IPS-18a (cell line): ENCODE results near the gene MALAT1.

Source experiments
- H3K27ac ChIP-seq: one replicate; pipeline ENCODE4 v1.5.1; 2013; ENCODE audit warnings: low read length
- H3K27me3 ChIP-seq: one replicate; pipeline ENCODE4 v1.6.1; 2013; ENCODE audit warnings: mild to moderate bottlenecking, low read length; ENCODE audit not compliant: control insufficient read depth, insufficient read depth
- H3K36me3 ChIP-seq: one replicate; pipeline ENCODE4 v1.6.1; 2013; ENCODE audit warnings: low read depth, low read length; ENCODE audit not compliant: control insufficient read depth
- H3K4me1 ChIP-seq: one replicate; pipeline ENCODE4 v1.6.1; 2013; ENCODE audit warnings: low read depth, low read length; ENCODE audit not compliant: control insufficient read depth
- H3K4me3 ChIP-seq: one replicate; pipeline ENCODE4 v1.5.1; 2013; ENCODE audit warnings: low read length
- H3K9ac ChIP-seq: one replicate; pipeline ENCODE4 v1.6.1; 2013; ENCODE audit warnings: mild to moderate bottlenecking, low read length, moderate library complexity
- H3K9me3 ChIP-seq: one replicate; pipeline ENCODE4 v1.6.1; 2013; ENCODE audit warnings: low read depth, low read length; ENCODE audit not compliant: control insufficient read depth

Gene MALAT1

GRCh38 chr11:65540290-65541092 lies 41.6 kb downstream of the MALAT1 start:
- H3K36me3 ChIP-seq, result peaks cover 9% of the 10 kb centered on the region
- no peak overlapping the region for H3K27ac ChIP-seq
- no peak overlapping the region for H3K9ac ChIP-seq
- H3K27me3 ChIP-seq, result peaks cover 60% of the 10 kb centered on the region
- H3K4me3 ChIP-seq, result peak overlapping the region; percentile 58
- H3K9me3 ChIP-seq, result no peaks in the 10 kb centered on the region
- no peaks in the 10 kb centered on the region for H3K4me1 ChIP-seq

- Histone ChIP-seq H3K27ac (no peak overlapping the region), H3K27me3 (peaks cover 69% of the 10 kb centered on the region)
These were observed 42.5 kb downstream of the MALAT1 start for GRCh38 chr11:65541093-65541982.

GRCh38 chr11:65542738-65543390 lies 44.0 kb downstream of the MALAT1 start:
- Histone ChIP-seq H3K4me1 (no peaks in the 10 kb centered on the region), H3K4me3 (no peak overlapping the region), H3K27me3 (peaks cover 74% of the 10 kb centered on the region), H3K9ac (no peak overlapping the region), H3K9me3 (no peaks in the 10 kb centered on the region), H3K27ac (no peak overlapping the region), H3K36me3 (no peaks in the 10 kb centered on the region)

More at GRCh38 chr11:65541093-65541982, 42.5 kb downstream of the MALAT1 start:
- Histone ChIP-seq H3K9me3 (no peaks in the 10 kb centered on the region), H3K36me3 (peaks cover 6% of the 10 kb centered on the region), H3K4me1 (no peaks in the 10 kb centered on the region), H3K9ac (no peak overlapping the region), H3K4me3 (peak overlapping the region; percentile 58)

- Histone ChIP-seq H3K9ac (no peak overlapping the region), H3K27ac (no peak overlapping the region), H3K27me3 (peaks cover 70% of the 10 kb centered on the region), H3K4me1 (no peaks in the 10 kb centered on the region), H3K9me3 (no peaks in the 10 kb centered on the region), H3K4me3 (peak overlapping the region; percentile 34), H3K36me3 (no peaks in the 10 kb centered on the region)
These were observed 47.0 kb downstream of the MALAT1 start for GRCh38 chr11:65545853-65546216.

- H3K27ac ChIP-seq, result no peak overlapping the region
- no peaks in the 10 kb centered on the region for H3K36me3 ChIP-seq
- no peaks in the 10 kb centered on the region for H3K4me1 ChIP-seq
- peak overlapping the region; percentile 34 for H3K4me3 ChIP-seq
- peaks cover 70% of the 10 kb centered on the region for H3K27me3 ChIP-seq
- H3K9me3 ChIP-seq, result no peaks in the 10 kb centered on the region
- no peak overlapping the region for H3K9ac ChIP-seq
These were observed 47.5 kb downstream of the MALAT1 start for GRCh38 chr11:65546217-65546958.

- peaks cover 82% of the 10 kb centered on the region for H3K27me3 ChIP-seq
- no peak overlapping the region for H3K9ac ChIP-seq
- no peak overlapping the region for H3K4me3 ChIP-seq
- no peaks in the 10 kb centered on the region for H3K9me3 ChIP-seq
- H3K4me1 ChIP-seq, result no peaks in the 10 kb centered on the region
- H3K36me3 ChIP-seq, result no peaks in the 10 kb centered on the region
- no peak overlapping the region for H3K27ac ChIP-seq
These were observed 48.7 kb downstream of the MALAT1 start for GRCh38 chr11:65547446-65548125.

- H3K9me3 ChIP-seq, result no peaks in the 10 kb centered on the region
- H3K36me3 ChIP-seq, result no peaks in the 10 kb centered on the region
- H3K9ac ChIP-seq, result no peak overlapping the region
- H3K4me3 ChIP-seq, result no peak overlapping the region
- peaks cover 83% of the 10 kb centered on the region for H3K27me3 ChIP-seq
- H3K4me1 ChIP-seq, result no peaks in the 10 kb centered on the region
- no peak overlapping the region for H3K27ac ChIP-seq
These were observed 49.5 kb downstream of the MALAT1 start for GRCh38 chr11:65548395-65548794.

- H3K4me1 ChIP-seq, result no peaks in the 10 kb centered on the region
- H3K4me3 ChIP-seq, result no peak overlapping the region
- H3K9me3 ChIP-seq, result no peaks in the 10 kb centered on the region
- H3K9ac ChIP-seq, result no peak overlapping the region
- H3K36me3 ChIP-seq, result no peaks in the 10 kb centered on the region
- no peak overlapping the region for H3K27ac ChIP-seq
- H3K27me3 ChIP-seq, result peaks cover 84% of the 10 kb centered on the region
These were observed 50.3 kb downstream of the MALAT1 start for GRCh38 chr11:65549096-65549495.

- no peaks in the 10 kb centered on the region for H3K9me3 ChIP-seq
- no peaks in the 10 kb centered on the region for H3K36me3 ChIP-seq
- no peak overlapping the region for H3K4me3 ChIP-seq
- H3K27ac ChIP-seq, result no peak overlapping the region
- H3K9ac ChIP-seq, result no peak overlapping the region
- H3K27me3 ChIP-seq, result peaks cover 82% of the 10 kb centered on the region
- H3K4me1 ChIP-seq, result no peaks in the 10 kb centered on the region
These were observed 52.9 kb downstream of the MALAT1 start for GRCh38 chr11:65551572-65552387.

GRCh38 chr11:65552388-65552951 lies 53.6 kb downstream of the MALAT1 start:
- Histone ChIP-seq H3K27ac (no peak overlapping the region), H3K36me3 (no peaks in the 10 kb centered on the region), H3K4me1 (peaks cover 3% of the 10 kb centered on the region), H3K9ac (no peak overlapping the region), H3K9me3 (no peaks in the 10 kb centered on the region), H3K27me3 (peaks cover 82% of the 10 kb centered on the region), H3K4me3 (no peak overlapping the region)
